Activated CD8-positive, alpha-beta T cell treated with anti-CD3 and anti-CD28 coated beads for 36 hours (primary cell): ENCODE results near the gene MAP7D3. TPM values are rescaled to one million over a fixed set of nuclear protein-coding genes. Genes with fewer than 3 reads are reported as not detected.

ENCODE experiments used
- ATAC-seq: fragments of 200-7000 bp; cut with Tn5 transposase; one replicate; pipeline ENCODE4 v1.10.0; 2021; ENCODE audit warnings: mild to moderate bottlenecking, moderate library complexity
- CTCF ChIA-PET: fragments of 350-600 bp; sonication (Branson Sonifier 250); formaldehyde crosslinking; loops from one replicate; lab custom pipeline; 2021; ENCODE audit warnings: antibody characterized with exemption; lab: Charles Lee
- POLR2A ChIA-PET: fragments of 350-600 bp; sonication (Branson Sonifier 250); formaldehyde crosslinking; loops from one replicate; lab custom pipeline; 2021; ENCODE audit warnings: antibody characterized with exemption; lab: Charles Lee
- DNase-seq: peaks from one replicate; pipeline ENCODE4 v3.0.0-alpha.2; 2020
- H3K27ac Mint-ChIP-seq: one replicate; pipeline ENCODE4 v1.8.0; 2021; ENCODE audit warnings: mild to moderate bottlenecking, mixed read lengths
- H3K27me3 Mint-ChIP-seq: one replicate; pipeline ENCODE4 v1.8.0; 2021; ENCODE audit warnings: mixed read lengths
- H3K36me3 Mint-ChIP-seq: one replicate; pipeline ENCODE4 v1.8.0; 2021; ENCODE audit warnings: low read depth, mixed read lengths
- H3K4me1 Mint-ChIP-seq: one replicate; pipeline ENCODE4 v1.8.0; 2021; ENCODE audit warnings: low read depth, mixed read lengths
- H3K4me3 Mint-ChIP-seq: one replicate; pipeline ENCODE4 v1.8.0; 2021; ENCODE audit warnings: mild to moderate bottlenecking, moderate library complexity, mixed read lengths
- H3K9me3 Mint-ChIP-seq: one replicate; pipeline ENCODE4 v1.8.0; 2021; ENCODE audit warnings: mixed read lengths
- CTCF ChIP-seq: fragments of 200-600 bp; IDR thresholded peaks from one replicate; pipeline ENCODE4 v1.8.0; 2022; ENCODE audit warnings: antibody characterized with exemption, mild to moderate bottlenecking
- intact Hi-C: fragments of 100-400 bp; cut with micrococcal nuclease; formaldehyde crosslinking; loops from one replicate; pipeline ENCODE4 v1.10.0; 2022
- total RNA-seq, 2 experiments: library from RNA; stranded (reverse); gene quantifications; one replicate each; pipeline ENCODE4 v1.2.3, GENCODE V29; 2021

MAP7D3 gene
- total RNA-seq, 2 experiments from 2014 or later: 13.4 to 14.2 TPM

GRCh38 chrX:136228839-136229207, 22.4 kb downstream of the MAP7D3 start:
- POLR2A ChIA-PET: interaction anchor here (0.5 kb wide), 1 partner anchor 97 kb away, joined by 3 read pairs; no protein-coding TSS in a partner anchor
- Mint-ChIP-seq H3K27me3 (no peaks in the 10 kb centered on the region), H3K4me3 (no peak overlapping the region), H3K4me1 (peaks cover 18% of the 10 kb centered on the region), H3K36me3 (peaks cover 25% of the 10 kb centered on the region), H3K9me3 (no peaks in the 10 kb centered on the region), H3K27ac (no peak overlapping the region)
- intact Hi-C loops: no loop called here
- CTCF ChIA-PET: no interaction called here
- no peak for DNase-seq
- no peak for ATAC-seq
- TF ChIP-seq CTCF: no peak

- H3K4me3 Mint-ChIP-seq: no peak overlapping the region
- H3K9me3 Mint-ChIP-seq: no peaks in the 10 kb centered on the region
- DNase-seq (peak; percentile 33), ATAC-seq (peak; percentile 89)
- no peak for TF ChIP-seq CTCF
- H3K27ac Mint-ChIP-seq: peak overlapping the region; percentile 15
- peaks cover 25% of the 10 kb centered on the region for H3K36me3 Mint-ChIP-seq
- H3K27me3 Mint-ChIP-seq: no peaks in the 10 kb centered on the region
- intact Hi-C loops: no loop called here
- POLR2A ChIA-PET: interaction anchor here (0.5 kb wide), 1 partner anchor 97 kb away, joined by 3 read pairs; no protein-coding TSS in a partner anchor
- H3K4me1 Mint-ChIP-seq: peaks cover 18% of the 10 kb centered on the region
- CTCF ChIA-PET: no interaction called here
These were observed 23.0 kb downstream of the MAP7D3 start for GRCh38 chrX:136227948-136228838.

- DNase-seq: no peak
- ChIA-PET CTCF (no interaction called here), POLR2A (no interaction called here)
- TF ChIP-seq CTCF: no peak
- H3K4me3 Mint-ChIP-seq: no peak overlapping the region
- peaks cover 18% of the 10 kb centered on the region for H3K4me1 Mint-ChIP-seq
- H3K9me3 Mint-ChIP-seq: no peaks in the 10 kb centered on the region
- no peaks in the 10 kb centered on the region for H3K27me3 Mint-ChIP-seq
- intact Hi-C loops: no loop called here
- H3K27ac Mint-ChIP-seq: no peak overlapping the region
- H3K36me3 Mint-ChIP-seq: peaks cover 26% of the 10 kb centered on the region
- no peak for ATAC-seq
These were observed 24.1 kb downstream of the MAP7D3 start for GRCh38 chrX:136227074-136227473.

GRCh38 chrX:136221851-136222513, 29.2 kb downstream of the MAP7D3 start:
- CTCF ChIA-PET: interaction anchor here (1.2 to 1.5 kb wide), 2 partner anchors 13 to 19 kb away, joined by 3 to 5 read pairs; no protein-coding TSS in a partner anchor
- peaks cover 4% of the 10 kb centered on the region for H3K4me1 Mint-ChIP-seq
- no peak for DNase-seq
- intact Hi-C loops: no loop called here
- no peak for ATAC-seq
- H3K27me3 Mint-ChIP-seq: no peaks in the 10 kb centered on the region
- no peaks in the 10 kb centered on the region for H3K9me3 Mint-ChIP-seq
- POLR2A ChIA-PET: no interaction called here
- no peak overlapping the region for H3K27ac Mint-ChIP-seq
- H3K36me3 Mint-ChIP-seq: peaks cover 24% of the 10 kb centered on the region
- TF ChIP-seq CTCF: no peak
- no peak overlapping the region for H3K4me3 Mint-ChIP-seq

GRCh38 chrX:136220951-136221350, 30.2 kb downstream of the MAP7D3 start:
- H3K4me3 Mint-ChIP-seq: no peak overlapping the region
- H3K9me3 Mint-ChIP-seq: no peaks in the 10 kb centered on the region
- no peak for TF ChIP-seq CTCF
- no peaks in the 10 kb centered on the region for H3K27me3 Mint-ChIP-seq
- ATAC-seq (no peak), DNase-seq (no peak)
- ChIA-PET CTCF (no interaction called here), POLR2A (no interaction called here)
- H3K4me1 Mint-ChIP-seq: peaks cover 4% of the 10 kb centered on the region
- no peak overlapping the region for H3K27ac Mint-ChIP-seq
- H3K36me3 Mint-ChIP-seq: peaks cover 21% of the 10 kb centered on the region
- intact Hi-C loops: no loop called here
